Gastroesophageal sphincter (tissue), 3 donors: ENCODE results near the gene CCDC137.

ENCODE experiments used
- EP300 ChIP-seq: sonication (generic); formaldehyde crosslinking; IDR thresholded peaks from one replicate; pipeline ENCODE4 v1.6.1; 2017; ENCODE audit warnings: antibody characterized with exemption, mild to moderate bottlenecking
- POLR2A ChIP-seq, 2 donors: fragments of 450-650 bp; IDR thresholded peaks; one replicate each; pipeline ENCODE4 v1.6.1; 2017; ENCODE audit warnings: antibody characterized with exemption in 2 of 2, mild to moderate bottlenecking in 2 of 2, moderate library complexity in 1 of 2
- POLR2AphosphoS5 ChIP-seq: sonication (generic); formaldehyde crosslinking; IDR thresholded peaks from one replicate; pipeline ENCODE4 v1.6.1; 2017; ENCODE audit warnings: antibody characterized with exemption
- TF ChIP-seq, protein P1 (sequence below), 4 experiments: fragments of 200-600 bp in 2 of 4; fragments of 450-650 bp in 2 of 4; sonication (generic) in 1 of 4; IDR thresholded peaks; one replicate each; pipeline ENCODE4 v1.5.1; 2017 to 2019; ENCODE audit warnings: antibody characterized with exemption in 4 of 4, mild to moderate bottlenecking in 2 of 4, moderate library complexity in 2 of 4

DNA sequence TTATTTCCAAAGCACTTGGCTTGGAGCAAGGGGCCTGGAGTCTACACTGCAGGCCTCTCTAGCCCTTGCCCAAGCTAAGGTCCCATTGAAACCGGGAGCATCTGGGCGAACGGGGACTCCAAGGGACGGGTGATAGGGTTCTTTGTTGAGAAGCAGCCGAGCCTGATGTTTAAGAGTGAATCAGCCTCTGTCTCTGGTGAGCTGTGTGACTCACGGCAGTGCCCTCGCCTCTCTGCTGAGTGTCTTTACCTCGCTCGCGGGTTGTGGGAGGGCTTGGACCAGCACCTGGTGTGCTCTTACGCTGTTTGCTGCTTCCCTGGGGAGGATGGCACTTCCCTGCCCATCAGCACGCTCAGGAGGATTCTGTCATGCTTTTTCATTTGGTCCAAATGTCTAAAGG, 18.6 kb downstream of the CCDC137 start:
- TF ChIP-seq, protein P1, sequence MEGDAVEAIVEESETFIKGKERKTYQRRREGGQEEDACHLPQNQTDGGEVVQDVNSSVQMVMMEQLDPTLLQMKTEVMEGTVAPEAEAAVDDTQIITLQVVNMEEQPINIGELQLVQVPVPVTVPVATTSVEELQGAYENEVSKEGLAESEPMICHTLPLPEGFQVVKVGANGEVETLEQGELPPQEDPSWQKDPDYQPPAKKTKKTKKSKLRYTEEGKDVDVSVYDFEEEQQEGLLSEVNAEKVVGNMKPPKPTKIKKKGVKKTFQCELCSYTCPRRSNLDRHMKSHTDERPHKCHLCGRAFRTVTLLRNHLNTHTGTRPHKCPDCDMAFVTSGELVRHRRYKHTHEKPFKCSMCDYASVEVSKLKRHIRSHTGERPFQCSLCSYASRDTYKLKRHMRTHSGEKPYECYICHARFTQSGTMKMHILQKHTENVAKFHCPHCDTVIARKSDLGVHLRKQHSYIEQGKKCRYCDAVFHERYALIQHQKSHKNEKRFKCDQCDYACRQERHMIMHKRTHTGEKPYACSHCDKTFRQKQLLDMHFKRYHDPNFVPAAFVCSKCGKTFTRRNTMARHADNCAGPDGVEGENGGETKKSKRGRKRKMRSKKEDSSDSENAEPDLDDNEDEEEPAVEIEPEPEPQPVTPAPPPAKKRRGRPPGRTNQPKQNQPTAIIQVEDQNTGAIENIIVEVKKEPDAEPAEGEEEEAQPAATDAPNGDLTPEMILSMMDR (IDR thresholded peaks at IDR 0.05) = no peak
- TF ChIP-seq POLR2A (IDR thresholded peaks at IDR 0.05) (no peak), POLR2AphosphoS5 (no peak), EP300 (no peak)
